ENCODE results near the gene CXCL9. TPM values are rescaled to one million over a fixed set of nuclear protein-coding genes. Genes with fewer than 3 reads are reported as not detected.
"Not testable (repeated sequence)": the region's sequence is repeated elsewhere in the genome, so short reads cannot be mapped to it uniquely, and the experiment has no call there.

CXCL9 gene
- total RNA-seq, 1 donor from 2014 or later, result not detected

GRCh38 chr4:76012388-76012801 is 5.1 kb upstream of the CXCL9 start:
- no peak for DNase-seq (ENCODE audit: low read depth in 2 of 2)

DNA sequence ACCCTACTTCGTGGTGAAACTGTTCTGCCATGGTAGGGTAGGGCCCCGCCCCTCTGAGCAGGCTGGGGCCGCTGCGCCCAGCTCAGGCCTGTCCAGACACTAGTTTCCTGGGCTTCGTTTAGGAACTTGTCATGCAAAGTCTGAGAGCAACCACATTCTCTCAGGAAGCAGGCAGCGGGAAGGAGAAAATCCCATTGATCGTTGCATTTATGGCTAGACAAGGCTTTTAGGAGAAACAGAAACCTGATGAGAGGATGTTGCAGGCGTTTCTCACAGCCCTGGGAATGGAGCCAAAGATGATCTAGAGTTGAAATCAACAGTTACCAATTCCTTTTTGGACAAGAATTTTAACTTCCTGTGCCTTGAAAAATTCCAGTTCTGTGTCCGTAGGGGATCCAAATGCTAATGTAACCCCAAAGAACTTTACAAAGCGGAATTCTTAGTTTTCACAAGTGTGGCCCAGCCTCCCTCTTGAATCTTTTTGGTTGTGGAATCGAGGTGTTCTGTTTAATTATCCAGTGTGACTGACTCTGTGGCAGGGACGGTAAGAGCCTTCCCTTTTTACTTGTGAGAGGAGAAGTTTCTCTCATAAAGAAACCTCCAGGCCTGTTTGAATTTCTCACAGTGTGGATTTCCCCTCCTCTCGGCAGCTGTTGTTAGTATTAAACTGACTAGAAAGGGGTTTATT is 4.5 kb upstream of the CXCL9 start:
- DNase-seq (ENCODE audit: low read depth in 2 of 2), result peak in 1 of 2 donors; percentile 67

GRCh38 chr4:76011018-76011670 is 3.8 kb upstream of the CXCL9 start:
- DNase-seq (ENCODE audit: low read depth in 2 of 2), result no peak

GRCh38 chr4:76010576-76010975 is 3.3 kb upstream of the CXCL9 start:
- no peak for DNase-seq (ENCODE audit: low read depth in 2 of 2)

GRCh38 chr4:76009311-76009710 is 2.0 kb upstream of the CXCL9 start:
- DNase-seq (ENCODE audit: low read depth in 2 of 2), result no peak

DNA sequence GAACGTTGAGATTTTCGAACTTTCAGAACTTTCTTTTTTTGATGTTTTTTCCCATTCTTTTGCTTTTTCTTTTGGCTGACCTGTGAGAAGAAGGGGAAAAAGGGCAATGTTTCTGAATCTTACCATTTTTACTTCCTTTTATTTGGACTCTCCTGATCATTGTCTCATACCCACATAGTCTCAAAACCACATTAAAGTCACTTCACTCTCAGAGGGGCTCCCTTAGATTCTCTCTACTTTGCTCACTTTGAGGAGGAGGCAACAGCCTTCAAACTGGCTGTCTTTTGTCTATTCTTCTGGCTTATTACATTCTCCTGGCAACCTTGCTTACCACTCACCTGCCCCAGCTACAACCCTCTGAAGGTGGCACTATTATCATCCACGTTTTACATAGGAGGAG is 3.7 kb downstream of the CXCL9 start:
- no peak for DNase-seq (ENCODE audit: low read depth in 2 of 2)

GRCh38 chr4:76003035-76003434 is 4.3 kb downstream of the CXCL9 start:
- DNase-seq (ENCODE audit: low read depth in 2 of 2), result no peak

DNA sequence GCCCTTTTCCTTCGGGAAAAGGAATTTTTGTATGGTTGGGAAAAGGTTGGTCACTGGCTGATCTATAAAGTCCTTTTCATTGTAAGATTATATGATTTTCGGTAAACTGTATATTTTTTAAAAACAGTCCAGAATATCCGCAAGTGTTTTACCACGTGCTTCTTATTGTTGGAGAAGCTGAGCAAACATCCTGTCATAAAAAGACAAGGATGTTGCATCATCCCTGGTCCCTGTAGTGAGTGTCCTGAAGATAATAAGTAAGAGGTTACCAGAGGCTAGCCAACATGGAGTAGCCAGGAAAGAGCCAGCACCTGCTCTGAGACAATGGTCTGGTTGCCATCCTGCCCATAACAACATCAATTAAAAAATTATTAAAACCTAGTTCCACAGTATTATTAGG is 5.1 kb downstream of the CXCL9 start:
- DNase-seq (ENCODE audit: low read depth in 2 of 2), result peak in 1 of 2 donors; percentile 78

- no peak for DNase-seq (ENCODE audit: low read depth in 2 of 2)
Observed at GRCh38 chr4:76001700-76002099, 5.6 kb downstream of the CXCL9 start.

DNA sequence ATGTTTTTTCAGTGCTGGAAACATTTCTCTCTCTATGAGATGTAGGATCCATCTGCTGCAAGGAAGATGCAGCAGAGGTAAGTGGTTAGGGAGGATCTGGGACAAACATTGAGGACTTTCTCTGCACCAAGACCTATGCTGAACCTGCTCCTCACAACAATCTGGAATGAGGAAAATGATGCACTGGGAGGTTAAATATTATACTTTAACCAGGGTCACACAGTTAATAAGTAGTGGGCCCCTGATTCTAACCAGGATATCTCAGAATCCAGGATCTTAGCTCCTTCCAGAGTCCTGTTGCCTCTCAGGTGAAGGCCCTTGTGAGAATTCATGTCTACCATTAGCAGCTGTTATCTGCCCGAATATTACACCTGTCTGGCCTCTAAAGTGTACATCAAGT is 7.0 kb downstream of the CXCL9 start:
- no peak for DNase-seq (ENCODE audit: low read depth in 2 of 2)

DNA sequence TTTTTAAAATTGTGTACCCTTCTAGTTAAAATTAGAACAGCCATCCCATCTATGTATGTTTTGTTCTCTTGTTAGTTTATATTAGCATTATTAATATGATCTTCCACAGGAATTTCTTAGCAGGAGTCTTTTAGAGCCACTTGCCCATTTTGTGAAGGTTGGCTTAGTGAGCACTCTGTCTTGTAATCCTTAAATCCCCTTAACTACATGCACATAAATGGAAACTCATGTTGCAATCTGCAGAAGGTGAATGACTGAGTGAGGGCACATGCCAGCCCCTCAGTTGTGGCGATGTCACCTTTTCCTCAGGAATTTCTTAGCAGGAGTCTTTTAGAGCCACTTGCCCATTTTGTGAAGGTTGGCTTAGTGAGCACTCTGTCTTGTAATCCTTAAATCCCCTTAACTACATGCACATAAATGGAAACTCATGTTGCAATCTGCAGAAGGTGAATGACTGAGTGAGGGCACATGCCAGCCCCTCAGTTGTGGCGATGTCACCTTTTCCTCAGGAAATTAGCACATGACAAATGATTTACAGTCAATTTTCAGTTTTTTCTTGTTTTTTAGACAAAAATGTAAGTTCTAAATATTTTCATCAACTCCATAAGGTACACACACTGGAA is 8.7 kb downstream of the CXCL9 start:
- DNase-seq (ENCODE audit: low read depth in 2 of 2), result not testable (repeated sequence)

- DNase-seq (ENCODE audit: low read depth in 2 of 2), result no peak
Observed at GRCh38 chr4:75997946-75998345, 9.4 kb downstream of the CXCL9 start.

- no peak for DNase-seq (ENCODE audit: low read depth in 2 of 2)
Observed at GRCh38 chr4:75997081-75997480, 10.2 kb downstream of the CXCL9 start.

- peak; percentile 63 to 72 for DNase-seq (ENCODE audit: low read depth in 2 of 2)
Observed at GRCh38 chr4:75995727-75996126, 11.6 kb downstream of the CXCL9 start.

GRCh38 chr4:75992462-75992861 is 14.8 kb downstream of the CXCL9 start:
- no peak for DNase-seq (ENCODE audit: low read depth in 2 of 2)

DNA sequence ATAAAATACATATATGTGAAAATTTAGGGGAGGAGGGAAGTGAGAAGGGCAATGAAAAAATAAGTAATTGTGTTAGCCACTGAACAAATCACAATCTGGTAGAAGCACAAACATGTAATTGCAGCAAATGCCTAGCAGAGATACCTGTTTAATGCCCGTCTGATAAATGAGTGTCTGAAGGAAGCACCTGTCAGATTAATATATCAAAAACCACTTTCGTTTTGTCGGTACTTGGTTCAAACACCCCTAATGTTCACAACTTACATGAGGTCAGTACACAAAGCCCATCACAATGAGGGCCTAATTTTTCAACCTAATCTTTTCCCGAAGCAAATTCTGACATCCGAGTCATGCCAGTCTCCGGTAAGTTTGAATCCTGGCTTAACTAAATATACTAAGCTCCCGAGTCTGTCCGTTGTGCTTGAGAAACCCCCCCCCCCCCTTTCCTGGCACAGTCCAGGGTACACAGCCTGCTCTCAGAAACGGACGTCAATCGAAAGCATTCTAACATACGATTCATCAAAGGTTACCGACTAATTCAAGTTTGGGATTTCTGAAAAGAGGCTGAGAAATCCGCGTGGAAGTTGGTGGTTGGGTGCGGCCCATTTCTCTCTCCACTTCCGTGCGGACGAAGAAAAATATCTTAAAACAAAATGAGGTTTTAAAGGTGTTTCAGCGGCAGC is 17.3 kb downstream of the CXCL9 start:
- peak; percentile 36 to 41 for DNase-seq (ENCODE audit: low read depth in 2 of 2)

GRCh38 chr4:75985116-75985515 is 22.2 kb downstream of the CXCL9 start:
- peak in 1 of 2 donors; percentile 69 for DNase-seq (ENCODE audit: low read depth in 2 of 2)

GRCh38 chr4:75980576-75980975 is 26.7 kb downstream of the CXCL9 start:
- peak in 1 of 2 donors; percentile 5 for DNase-seq (ENCODE audit: low read depth in 2 of 2)

DNA sequence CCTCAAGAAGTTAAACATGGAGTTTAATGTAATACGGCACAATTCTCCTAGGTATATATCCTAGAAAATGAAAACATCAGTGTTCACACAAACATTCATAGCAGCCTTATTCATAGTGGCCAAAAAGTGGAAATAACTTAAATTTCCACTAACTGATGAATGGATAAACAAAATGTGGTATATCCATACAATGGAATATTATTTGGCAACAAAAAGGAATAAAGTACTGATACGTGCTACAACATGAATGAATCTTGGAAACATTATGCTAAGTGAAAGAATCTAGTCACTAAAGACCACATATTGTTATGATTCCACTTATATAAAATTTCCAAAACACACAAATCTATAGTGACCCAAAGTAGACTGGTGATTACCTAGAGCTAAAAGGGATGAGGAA is 31.1 kb downstream of the CXCL9 start:
- no peak for DNase-seq (ENCODE audit: low read depth in 2 of 2)

DNA sequence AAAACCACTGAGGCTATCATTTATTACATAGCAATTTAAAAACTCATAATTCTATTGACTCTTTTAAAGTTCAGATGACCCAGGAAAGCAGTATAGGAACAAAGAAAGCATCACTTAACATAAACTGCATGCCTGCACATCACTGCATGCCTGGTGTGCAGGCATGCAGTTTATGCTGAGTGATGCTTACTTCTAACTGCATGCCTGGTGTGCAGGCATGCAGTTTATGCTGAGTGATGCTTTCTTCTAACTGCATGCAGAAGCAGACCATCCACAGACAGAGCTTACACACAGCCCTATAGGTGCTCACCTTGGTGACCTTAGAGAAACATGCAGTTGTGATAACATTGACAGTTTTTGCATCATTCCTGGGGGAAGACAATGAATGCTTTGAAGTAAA is 33.5 kb downstream of the CXCL9 start:
- no peak for DNase-seq (ENCODE audit: low read depth in 2 of 2)

GRCh38 chr4:75968084-75968483 is 39.2 kb downstream of the CXCL9 start:
- no peak for DNase-seq (ENCODE audit: low read depth in 2 of 2)

DNA sequence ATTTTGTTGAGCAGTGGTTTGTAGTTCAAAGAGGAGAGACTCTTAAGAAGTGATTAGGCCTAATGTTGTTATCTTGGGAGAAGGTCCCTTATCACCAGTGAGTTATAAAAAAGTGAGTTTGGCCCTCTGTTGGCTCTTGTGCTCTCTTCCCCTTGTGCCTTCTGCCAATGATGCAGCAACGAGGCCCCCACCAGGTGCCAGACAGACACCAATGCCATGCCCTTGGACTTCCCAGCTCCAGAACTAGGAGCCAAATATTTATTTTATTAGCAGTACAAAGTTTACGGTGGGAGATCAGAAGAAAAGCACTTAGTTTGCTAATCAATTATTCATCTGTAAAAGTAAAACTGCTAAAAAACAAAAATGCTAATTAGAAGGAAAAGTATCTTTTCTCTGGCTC is 43.8 kb downstream of the CXCL9 start:
- DNase-seq (ENCODE audit: low read depth in 2 of 2), result no peak
